Hematopoietic multipotent progenitor cell treated with erythropoietin and hydrocortisone succinate and interleukin-3 and kit ligand, for 15 days (in vitro differentiated cells): Measurements from ENCODE around the gene GRIK2.
"Not testable (repeated sequence)": the region's sequence is repeated elsewhere in the genome, so short reads cannot be mapped to it uniquely, and the experiment has no call there.

Experiments
- DNase-seq: peaks from one replicate; pipeline ENCODE4 v3.0.0-alpha.2; 2015; ENCODE audit warnings: low spot score

GRIK2 gene

DNA sequence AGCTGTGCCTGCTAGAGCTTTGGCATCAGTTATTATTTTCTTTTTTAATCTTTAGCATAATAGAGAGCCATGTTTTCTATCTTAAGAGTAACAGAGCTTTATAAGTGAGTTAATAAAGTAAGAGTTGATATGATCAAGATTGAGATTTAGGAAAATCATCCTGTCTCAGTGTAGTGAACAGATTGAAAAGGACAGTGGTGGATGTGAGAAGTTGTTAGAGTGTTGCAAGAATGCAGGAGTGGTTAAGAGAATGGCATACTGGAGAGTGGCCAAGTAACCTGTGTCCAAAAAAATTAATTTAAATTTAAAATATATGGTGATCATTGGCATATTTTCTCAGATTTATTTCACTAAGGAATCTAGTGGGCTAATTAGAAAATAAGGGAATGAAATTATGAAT, 629.3 kb downstream of the GRIK2 start:
- no peak for DNase-seq

DNA sequence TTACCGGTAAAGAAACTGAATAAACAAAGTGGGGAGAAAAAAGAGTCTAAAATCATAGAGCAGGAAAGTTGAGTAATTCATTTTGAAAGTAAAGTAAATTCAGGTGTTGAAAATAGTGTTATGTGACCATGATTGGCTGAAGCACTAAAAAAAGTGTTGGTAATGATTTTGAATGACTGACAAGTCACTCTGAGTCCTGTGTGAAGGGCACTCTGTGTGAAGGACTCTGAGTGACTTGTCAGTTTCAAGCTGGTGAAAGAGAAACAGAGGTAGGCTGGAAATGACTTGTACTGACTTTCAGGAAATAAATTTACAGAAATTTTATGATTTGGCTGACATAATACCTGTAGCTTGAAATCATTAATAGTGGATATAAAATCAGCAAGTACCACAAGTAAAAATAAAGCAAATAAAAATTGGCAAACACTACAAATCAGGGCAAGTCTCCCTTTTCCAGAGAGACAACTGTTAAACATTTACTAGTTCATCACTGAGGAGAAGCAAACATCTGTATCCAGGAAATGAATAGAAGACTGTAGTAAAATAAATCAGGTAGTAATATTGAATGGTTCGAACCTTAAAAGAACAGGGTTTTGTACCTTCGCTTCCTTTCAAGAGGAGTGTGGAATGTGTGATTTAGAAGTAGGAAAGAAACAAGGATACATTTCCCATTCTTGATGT, 630.6 kb downstream of the GRIK2 start:
- DNase-seq, result no peak

DNA sequence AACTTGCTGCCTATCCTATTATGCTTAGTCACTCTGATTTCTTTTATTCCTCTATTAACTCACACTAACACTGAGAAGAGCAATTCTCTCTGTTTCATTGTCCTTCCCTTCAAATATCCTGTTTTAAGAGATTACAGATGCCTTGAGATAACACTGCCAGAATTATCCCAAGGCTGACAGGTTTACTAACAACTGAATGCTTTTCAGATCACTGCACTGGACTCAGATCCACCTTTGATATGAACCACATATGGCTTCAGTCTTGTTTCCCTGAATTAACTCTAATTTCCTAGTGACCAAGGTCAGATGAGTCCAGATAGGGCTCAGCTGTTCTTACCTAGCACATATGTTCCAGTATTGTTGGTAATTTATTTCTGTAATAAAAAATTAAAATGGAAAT, 633.1 kb downstream of the GRIK2 start:
- DNase-seq, result no peak

DNA sequence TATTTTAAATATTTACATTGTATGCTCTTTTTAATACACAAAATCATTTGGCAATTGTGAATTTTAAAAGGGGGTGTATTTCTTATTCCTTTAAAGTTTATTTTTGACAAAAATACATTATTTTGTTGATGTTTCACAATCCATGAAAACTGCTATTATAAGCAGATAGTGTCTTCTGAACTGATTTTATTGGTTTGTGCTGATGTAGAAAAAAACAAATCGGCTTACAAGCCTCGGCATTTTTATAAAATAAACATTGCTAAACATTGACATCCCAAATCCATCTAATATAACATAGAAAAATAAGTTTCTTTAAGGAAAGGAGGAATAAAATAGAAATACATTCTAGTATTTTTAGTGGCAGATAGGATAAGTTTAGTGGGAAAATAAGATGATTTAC, 634.7 kb downstream of the GRIK2 start:
- DNase-seq, result no peak

DNA sequence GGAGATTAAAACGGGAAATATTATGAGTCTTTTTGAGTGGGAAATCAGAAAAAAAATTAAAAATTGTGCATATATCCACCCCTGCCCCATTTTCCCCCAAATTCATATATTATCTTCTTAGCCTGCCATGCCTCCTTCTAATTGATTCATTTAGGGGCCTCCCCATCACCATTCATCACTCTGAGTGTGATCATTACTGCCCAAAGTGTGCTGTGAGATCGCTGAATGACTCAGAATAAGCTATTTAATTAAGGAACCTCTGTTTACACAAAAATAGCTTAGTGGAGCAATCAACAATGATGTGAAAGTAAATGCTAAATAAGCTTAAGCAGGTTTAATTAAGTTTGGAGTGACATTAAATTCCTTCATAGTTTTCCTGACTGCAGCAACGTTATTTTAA, 645.5 kb downstream of the GRIK2 start:
- DNase-seq, result no peak

DNA sequence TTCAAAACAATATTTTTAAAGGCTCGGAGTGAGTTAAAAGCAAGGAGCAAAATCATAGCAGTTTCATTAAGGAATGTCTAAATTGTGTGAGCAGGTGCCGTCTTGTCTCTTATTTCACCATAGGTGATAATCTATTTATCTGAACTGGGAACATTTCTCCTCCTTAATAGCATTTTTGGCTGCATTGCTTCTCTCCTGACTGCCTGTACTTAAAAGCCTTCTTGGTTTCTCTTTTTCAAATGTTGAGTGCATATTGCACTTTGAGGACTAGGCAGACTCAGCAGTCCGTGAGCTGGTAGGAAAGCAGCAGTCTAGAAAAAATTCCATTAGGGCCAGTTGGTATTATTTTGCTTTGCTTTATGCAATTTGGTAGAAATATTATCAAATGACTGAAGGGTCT, 645.9 kb downstream of the GRIK2 start:
- DNase-seq, result no peak

DNA sequence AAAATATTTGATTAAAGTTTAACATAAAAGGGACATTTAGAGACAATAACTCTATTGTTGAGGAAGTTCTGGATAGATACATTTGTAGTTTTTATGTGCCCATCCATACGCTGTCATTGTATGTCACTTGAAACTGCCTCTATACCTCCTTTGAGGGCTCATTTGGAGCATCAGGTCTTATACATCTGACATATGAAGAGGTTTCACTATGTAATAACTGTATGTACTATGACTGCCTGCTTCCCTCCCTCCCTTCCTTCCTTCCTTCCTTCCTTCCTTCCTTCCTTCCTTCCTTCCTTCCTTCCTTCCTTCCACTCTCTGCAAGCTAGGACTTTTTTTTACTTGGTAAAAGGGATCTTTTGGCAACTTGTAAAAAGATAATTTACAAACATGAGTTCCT, 657.5 kb downstream of the GRIK2 start:
- DNase-seq, result no peak

DNA sequence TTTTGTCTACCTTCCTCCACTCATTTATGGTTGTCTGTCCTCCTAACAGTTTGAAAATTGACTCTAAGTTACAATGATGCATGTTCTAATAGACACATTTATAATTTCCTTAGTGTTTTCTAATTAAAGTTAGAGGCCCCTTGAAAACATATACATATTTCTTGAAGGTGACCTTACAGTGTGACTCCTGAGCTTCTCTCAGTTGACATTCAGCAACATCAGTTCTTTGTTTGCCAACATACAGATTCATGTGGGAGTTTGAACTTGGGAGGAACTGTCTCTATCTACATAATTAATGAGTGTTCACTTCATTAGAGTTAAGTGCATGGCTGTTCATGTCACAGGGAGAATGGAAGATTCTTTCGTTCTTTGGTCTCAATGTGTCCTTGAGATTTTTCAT, 658.2 kb downstream of the GRIK2 start:
- no peak for DNase-seq

DNA sequence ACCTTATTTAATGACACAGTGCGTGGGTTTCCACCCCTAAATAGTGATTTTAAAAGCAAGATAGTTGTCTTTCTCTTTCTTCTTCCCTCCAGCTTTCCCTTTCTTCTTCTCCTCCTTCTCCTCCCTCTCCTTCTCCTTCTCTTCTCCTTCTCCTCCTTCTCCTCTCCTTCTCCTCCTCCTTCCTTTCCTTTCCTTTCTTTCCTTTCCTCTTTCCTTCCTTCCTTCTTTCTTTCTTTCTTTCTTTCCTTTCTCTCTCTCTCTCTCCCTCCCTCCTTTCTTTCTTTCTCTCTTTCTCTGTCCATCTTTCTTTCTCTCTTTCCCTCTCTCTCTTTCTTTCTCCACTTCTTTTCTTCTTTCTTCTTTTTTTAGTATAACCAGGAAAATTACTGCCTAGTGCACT, 670.6 kb downstream of the GRIK2 start:
- DNase-seq, result no peak

DNA sequence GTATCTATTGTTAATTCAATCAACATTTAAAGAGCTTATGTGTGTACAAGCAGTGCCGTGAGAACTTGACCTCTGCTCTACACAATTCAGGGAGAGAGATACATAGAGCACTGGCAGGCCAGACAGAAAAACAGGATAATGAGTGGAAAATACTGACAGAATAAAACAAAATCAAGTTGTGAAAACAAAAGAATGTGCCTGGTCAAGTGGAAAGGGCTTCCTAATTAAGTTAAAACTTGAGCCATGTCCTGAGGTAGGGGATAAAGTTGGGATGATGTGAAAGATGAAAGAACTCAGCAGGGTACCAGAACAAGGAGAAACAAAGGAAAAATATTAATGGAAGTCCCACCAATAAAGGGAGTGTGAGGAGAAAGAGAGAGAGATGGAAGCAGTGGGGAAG, 672.8 kb downstream of the GRIK2 start:
- no peak for DNase-seq

DNA sequence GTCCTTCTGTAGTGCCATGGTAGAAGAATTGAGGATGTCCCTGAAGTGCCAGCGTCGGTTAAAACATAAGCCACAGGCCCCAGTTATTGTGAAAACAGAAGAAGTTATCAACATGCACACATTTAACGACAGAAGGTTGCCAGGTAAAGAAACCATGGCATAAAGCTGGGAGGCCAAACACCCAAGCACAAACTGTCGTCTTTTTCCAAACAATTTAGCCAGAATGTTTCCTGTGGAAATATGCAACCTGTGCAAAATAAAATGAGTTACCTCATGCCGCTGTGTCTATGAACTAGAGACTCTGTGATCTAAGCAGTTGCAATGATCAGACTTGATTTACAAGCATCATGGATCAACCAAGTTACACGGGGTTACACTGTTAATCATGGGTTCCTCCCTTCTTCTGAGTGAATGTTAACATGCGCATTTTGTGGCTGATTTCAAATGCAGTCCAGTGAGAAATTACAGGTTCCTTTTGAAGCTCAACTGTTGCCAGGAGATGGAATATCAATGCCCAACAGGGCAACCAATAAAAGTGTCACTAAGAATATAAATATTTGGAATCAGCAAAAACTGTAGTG, 674.9 kb downstream of the GRIK2 start:
- DNase-seq, result no peak

DNA sequence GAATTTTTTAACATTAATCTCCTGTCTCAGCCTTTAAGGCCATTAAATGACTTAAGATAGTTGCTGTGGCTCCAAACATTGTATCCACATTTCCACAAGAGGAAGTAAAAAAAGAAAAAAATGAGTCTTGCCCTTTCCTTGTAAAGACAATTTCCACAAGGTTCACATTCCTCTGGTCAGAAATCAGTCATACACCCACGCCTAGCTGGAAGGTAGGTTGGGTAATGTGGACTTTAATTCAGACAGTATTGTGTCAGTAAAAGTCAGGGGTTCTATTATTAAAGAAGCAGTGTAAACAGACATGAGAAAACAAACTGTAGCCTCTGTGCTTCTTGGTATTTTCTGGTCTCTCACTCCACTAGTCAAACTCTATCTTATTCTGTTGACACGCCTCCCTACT, 682.0 kb downstream of the GRIK2 start:
- no peak for DNase-seq

DNA sequence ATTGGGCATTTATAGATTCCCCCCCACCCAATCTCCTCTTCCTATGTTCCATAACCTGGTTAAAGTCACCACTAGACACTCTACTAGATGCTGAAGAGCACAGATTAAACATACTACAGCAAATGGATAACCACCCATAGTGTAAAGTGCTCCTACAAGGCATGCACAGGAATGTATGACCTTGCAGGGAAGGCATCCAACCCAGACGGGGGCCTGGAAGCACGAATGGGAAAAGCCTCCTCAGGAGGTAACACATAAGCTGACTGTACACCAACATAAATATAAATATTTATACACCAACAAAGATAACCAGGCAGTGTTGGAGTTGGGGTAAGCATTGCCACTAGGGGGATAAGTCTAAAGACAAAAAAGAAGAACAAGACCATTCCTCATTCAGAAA, 691.7 kb downstream of the GRIK2 start:
- no peak for DNase-seq

DNA sequence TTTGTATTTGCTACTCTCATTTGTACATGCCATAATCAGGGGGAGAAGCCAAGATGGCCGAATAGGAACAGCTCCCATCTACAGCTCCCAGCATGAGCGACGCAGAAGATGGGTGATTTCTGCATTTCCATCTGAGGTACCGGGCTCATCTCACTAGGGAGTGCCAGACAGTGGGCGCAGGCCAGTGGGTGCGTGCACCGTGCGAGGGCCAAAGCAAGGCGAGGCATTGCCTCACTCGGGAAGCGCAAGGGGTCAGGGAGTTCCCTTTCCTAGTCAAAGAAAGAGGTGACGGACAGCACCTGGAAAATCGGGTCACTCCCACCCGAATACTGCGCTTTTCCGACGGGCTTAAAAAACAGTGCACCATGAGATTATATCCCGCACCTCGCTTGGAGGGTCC, 694.7 kb downstream of the GRIK2 start:
- not testable (repeated sequence) for DNase-seq

DNA sequence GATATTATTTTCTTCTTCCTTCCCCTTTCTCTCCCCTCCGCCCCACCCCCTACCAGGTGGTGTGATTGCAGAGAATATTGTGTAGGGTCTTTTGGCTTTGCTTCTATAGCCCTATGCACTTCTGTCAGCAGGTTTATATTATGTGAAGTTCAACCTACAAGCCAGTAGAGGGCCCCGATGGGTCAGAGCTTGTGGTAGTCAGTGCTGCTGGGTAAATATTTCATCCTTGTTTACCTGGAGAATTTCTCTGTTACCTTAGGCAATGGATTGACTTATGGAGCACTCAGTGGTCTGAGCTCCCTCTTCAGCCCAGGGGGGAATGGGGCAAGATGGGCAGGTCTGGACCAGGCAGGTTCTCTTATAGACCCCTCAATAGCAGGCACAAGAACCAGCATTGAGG, 720.9 kb downstream of the GRIK2 start:
- no peak for DNase-seq

DNA sequence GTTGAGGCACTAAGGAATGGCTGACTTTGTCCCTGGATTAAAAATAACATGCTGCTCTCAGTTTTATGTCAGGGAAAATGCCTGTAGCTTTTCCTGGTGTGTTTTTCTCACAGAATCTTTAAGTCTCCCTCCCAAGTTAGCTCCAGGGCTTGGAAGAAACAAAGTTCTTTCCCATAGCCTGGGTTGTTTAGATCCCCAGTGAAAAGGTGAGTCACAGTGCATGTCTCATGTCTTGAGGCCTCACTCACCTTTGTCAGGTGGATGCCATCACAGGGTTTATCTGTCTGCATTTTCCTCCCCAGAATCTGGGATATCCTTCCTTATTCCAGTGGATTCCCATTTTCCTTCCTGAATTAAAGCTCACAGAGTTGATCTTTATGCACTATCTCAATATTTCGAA, 722.4 kb downstream of the GRIK2 start:
- DNase-seq, result no peak

DNA sequence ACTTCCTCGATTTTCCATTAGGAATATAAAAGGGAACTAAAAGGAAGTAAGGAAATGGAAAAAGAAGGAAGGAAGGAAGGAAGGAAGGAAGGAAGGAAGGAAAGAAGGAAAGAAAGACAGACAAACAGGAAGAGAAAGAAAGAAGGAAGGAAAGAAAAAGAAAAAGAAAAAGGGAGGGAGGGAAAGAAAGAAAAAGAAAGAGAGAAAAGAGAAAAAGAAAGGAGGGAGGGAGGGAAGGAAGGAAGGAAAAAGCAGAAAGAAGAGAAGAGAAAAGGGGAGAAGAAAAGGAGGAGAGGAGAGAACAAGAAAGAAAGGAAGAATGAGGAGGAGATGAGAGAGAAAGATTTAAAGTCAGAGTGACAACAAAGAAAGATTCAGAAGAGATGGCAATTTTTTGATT, 724.5 kb downstream of the GRIK2 start:
- DNase-seq, result no peak
